SK-MEL-5 (cell line): ENCODE measurements around the gene TFEC. TPM values are rescaled to one million over a fixed set of nuclear protein-coding genes. Genes with fewer than 3 reads are reported as not detected.

ENCODE experiments used
- total RNA-seq: library from RNA; depleted of rRNA; stranded (reverse); fragments of >200 nt; shearing (Covaris generic); gene quantifications from 2 replicates; pipeline ENCODE4 v1.2.3, GENCODE V29; 2014; rRNA removed

TFEC gene
- total RNA-seq, 1 experiment from 2014 or later, result not detected

Other genes with a start within 250 kb of the TFEC start
- gene TES, start 179.8 kb upstream of the TFEC start, total RNA-seq, result 37.6 and 40.5 TPM in 2 replicates